ENCODE results near the gene GTPBP6. TPM values are rescaled to one million over a fixed set of nuclear protein-coding genes. Genes with fewer than 3 reads are reported as not detected.

The GTPBP6 gene
- polyA plus RNA-seq, 1 experiment: 15.5 TPM

GRCh38 chrX:275476-275966 is 43.1 kb downstream of the GTPBP6 start:
- no peak overlapping the region for H3K4me3 ChIP-seq (ENCODE audit: low read depth, low read length)
- ChIA-PET POLR2A (no interaction called here), CTCF (no interaction called here)
- no peak overlapping the region for H3K27ac ChIP-seq (ENCODE audit: low read depth, low read length)
- TF ChIP-seq, protein P1, sequence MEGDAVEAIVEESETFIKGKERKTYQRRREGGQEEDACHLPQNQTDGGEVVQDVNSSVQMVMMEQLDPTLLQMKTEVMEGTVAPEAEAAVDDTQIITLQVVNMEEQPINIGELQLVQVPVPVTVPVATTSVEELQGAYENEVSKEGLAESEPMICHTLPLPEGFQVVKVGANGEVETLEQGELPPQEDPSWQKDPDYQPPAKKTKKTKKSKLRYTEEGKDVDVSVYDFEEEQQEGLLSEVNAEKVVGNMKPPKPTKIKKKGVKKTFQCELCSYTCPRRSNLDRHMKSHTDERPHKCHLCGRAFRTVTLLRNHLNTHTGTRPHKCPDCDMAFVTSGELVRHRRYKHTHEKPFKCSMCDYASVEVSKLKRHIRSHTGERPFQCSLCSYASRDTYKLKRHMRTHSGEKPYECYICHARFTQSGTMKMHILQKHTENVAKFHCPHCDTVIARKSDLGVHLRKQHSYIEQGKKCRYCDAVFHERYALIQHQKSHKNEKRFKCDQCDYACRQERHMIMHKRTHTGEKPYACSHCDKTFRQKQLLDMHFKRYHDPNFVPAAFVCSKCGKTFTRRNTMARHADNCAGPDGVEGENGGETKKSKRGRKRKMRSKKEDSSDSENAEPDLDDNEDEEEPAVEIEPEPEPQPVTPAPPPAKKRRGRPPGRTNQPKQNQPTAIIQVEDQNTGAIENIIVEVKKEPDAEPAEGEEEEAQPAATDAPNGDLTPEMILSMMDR (IDR thresholded peaks at IDR 0.05; ENCODE audit: low read depth, low read length): no peak
- H3K27me3 ChIP-seq (ENCODE audit: control insufficient read depth, insufficient read depth, low read length): no peaks in the 10 kb centered on the region
- DNase-seq (ENCODE audit: low read depth, low spot score): no peak
- H3K9me3 ChIP-seq (ENCODE audit: control insufficient read depth, insufficient read depth, low read length): peaks cover 9% of the 10 kb centered on the region; the same call in 1 of the 2 replicates

DNA sequence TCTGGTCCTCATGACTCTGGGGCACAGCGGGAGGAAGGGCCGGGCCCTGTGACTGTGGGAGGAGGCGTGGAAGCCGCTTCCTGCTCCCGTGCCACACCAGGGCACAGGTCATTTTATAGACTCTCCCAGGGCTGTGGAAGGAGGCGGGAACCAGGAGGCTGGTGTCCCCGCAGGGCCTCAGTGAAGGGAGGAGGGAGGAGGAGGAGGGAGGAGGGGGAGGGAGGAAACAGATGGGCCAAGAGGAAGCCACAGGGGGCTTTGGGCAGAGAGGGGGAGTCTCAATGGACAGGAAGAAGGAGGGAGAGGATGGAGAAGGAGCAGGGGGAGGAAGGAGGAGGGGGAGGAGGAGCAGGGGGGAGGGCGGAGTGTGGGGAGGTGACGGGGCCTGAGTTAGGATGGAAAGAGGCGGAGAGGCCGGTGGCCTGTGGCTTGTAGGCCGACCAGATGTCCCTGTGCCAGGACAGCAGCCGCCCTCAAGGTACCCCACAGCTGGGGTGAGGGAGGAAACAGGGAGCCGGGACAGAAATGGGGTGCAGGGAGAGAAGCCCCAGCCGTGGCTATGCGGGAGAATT is 43.6 kb downstream of the GTPBP6 start:
- CTCF ChIA-PET: no interaction called here
- POLR2A ChIA-PET: no interaction called here
- Histone ChIP-seq H3K27ac (ENCODE audit: low read depth, low read length) (no peak overlapping the region), H3K9me3 (ENCODE audit: control insufficient read depth, insufficient read depth, low read length) (peaks cover 9% of the 10 kb centered on the region; the same call in 1 of the 2 replicates), H3K4me3 (ENCODE audit: low read depth, low read length) (no peak overlapping the region), H3K27me3 (ENCODE audit: control insufficient read depth, insufficient read depth, low read length) (no peaks in the 10 kb centered on the region)
- TF ChIP-seq, protein P1 (IDR thresholded peaks at IDR 0.05; ENCODE audit: low read depth, low read length): no peak
- no peak for DNase-seq (ENCODE audit: low read depth, low spot score)

DNA sequence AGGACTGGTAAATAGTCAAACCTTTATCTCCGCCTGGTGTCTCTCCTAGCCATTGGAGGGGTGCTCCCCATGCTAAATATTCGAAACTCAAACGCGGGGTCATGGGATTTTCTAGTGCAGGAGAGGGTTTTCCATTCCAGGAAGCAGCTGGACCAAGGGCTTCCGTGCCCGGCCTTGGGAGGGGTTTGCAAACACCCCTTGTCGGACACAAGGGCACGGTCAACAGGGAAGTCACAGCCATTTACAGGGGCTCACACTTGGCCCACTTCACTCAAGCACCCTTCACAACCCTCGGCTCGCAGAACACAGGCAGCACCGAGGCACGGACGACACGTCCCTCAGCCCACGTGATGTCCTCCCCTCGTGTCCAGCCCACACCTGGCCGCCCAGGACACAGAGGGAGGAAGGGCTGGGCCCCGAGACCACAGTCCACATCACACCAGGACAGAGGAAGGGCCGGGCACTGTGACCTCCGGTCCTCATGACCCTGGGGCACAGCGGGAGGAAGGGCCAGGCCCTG is 47.7 kb downstream of the GTPBP6 start:
- ChIA-PET CTCF (no interaction called here), POLR2A (no interaction called here)
- H3K4me3 ChIP-seq (ENCODE audit: low read depth, low read length): no peak overlapping the region
- TF ChIP-seq, protein P1 (IDR thresholded peaks at IDR 0.05; ENCODE audit: low read depth, low read length): no peak
- no peak for DNase-seq (ENCODE audit: low read depth, low spot score)
- H3K9me3 ChIP-seq (ENCODE audit: control insufficient read depth, insufficient read depth, low read length): peaks cover 16% of the 10 kb centered on the region; the same call in 1 of the 2 replicates
- H3K27ac ChIP-seq (ENCODE audit: low read depth, low read length): no peak overlapping the region
- no peaks in the 10 kb centered on the region for H3K27me3 ChIP-seq (ENCODE audit: control insufficient read depth, insufficient read depth, low read length)

DNA sequence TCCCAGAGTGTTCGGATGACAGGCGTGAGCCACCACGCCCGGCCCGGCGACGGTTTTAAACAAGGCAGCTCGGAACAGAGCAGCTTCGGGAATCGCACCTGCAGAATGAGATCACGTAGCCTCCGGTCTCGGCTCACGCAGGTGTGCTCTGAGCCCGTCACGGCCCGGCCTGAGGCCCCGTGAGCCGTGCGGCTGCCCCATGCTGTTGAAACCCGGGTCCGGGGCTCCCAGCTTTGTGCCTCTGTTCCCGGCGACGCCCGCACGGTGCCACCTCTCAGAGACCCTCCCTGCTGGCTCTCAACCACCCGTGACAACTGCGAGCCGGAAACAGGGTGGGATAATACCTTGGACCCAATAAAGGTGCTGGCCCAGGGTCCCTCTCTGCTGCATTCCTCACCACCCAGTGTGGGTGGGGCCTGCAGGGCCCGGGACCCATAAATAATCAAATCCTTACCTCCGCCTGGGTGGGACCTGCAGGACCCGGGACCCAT is 50.8 kb downstream of the GTPBP6 start:
- Histone ChIP-seq H3K27me3 (ENCODE audit: control insufficient read depth, insufficient read depth, low read length) (no peaks in the 10 kb centered on the region), H3K4me3 (ENCODE audit: low read depth, low read length) (no peak overlapping the region), H3K9me3 (ENCODE audit: control insufficient read depth, insufficient read depth, low read length) (peaks cover 13% of the 10 kb centered on the region; the same call in 1 of the 2 replicates), H3K27ac (ENCODE audit: low read depth, low read length) (no peak overlapping the region)
- CTCF ChIA-PET: no interaction called here
- POLR2A ChIA-PET: no interaction called here
- DNase-seq (ENCODE audit: low read depth, low spot score): no peak
- TF ChIP-seq, protein P1 (IDR thresholded peaks at IDR 0.05; ENCODE audit: low read depth, low read length): no peak

- H3K9me3 ChIP-seq (ENCODE audit: control insufficient read depth, insufficient read depth, low read length): peaks cover 11% of the 10 kb centered on the region; the same call in 1 of the 2 replicates
- no peaks in the 10 kb centered on the region for H3K27me3 ChIP-seq (ENCODE audit: control insufficient read depth, insufficient read depth, low read length)
- TF ChIP-seq, protein P1 (IDR thresholded peaks at IDR 0.05; ENCODE audit: low read depth, low read length): no peak
- no peak overlapping the region for H3K4me3 ChIP-seq (ENCODE audit: low read depth, low read length)
- H3K27ac ChIP-seq (ENCODE audit: low read depth, low read length): no peak overlapping the region
- POLR2A ChIA-PET: no interaction called here
- no peak for DNase-seq (ENCODE audit: low read depth, low spot score)
- CTCF ChIA-PET: no interaction called here
These were observed 53.1 kb downstream of the GTPBP6 start for GRCh38 chrX:265502-265901.
